ENCODE data around the gene POT1. TPM values are rescaled to one million over a fixed set of nuclear protein-coding genes. Genes with fewer than 3 reads are reported as not detected.
"Not testable (repeated sequence)": the region's sequence is repeated elsewhere in the genome, so short reads cannot be mapped to it uniquely, and the experiment has no call there.

The POT1 gene
- total RNA-seq, 1 experiment from 2014 or later: 20.2 TPM

GRCh38 chr7:124959676-124960075, 30.1 kb upstream of the POT1 start:
- no peak for TF ChIP-seq EZH2phosphoT487 (IDR thresholded peaks at IDR 0.05; ENCODE audit: borderline replicate concordance, low read length)
- no peak for TF ChIP-seq CTCF (conservative IDR thresholded peaks at IDR 0.05; ENCODE audit: low read depth, low read length)
- no peak for TF ChIP-seq EZH2 (IDR thresholded peaks at IDR 0.05; ENCODE audit: low read length, unreplicated experiment)
- DNase-seq (no peak), ATAC-seq (no peak)
- H3K4me2 ChIP-seq (ENCODE audit: low read length): no peak overlapping the region
- CTCF ChIA-PET: no interaction called here
- H3K9ac ChIP-seq (ENCODE audit: low read length): no peak overlapping the region
- H2AFZ ChIP-seq (ENCODE audit: low read length): no peak overlapping the region
- no peaks in the 10 kb centered on the region for H3K9me3 ChIP-seq (ENCODE audit: low read length)
- no peaks in the 10 kb centered on the region for H3K27me3 ChIP-seq (ENCODE audit: low read length)
- H3K9me2 ChIP-seq (replicated peaks; ENCODE audit: low read length): no peaks in the 10 kb centered on the region
- intact Hi-C loops (cut with micrococcal nuclease): no loop called here
- no peak overlapping the region for H3K27ac ChIP-seq (ENCODE audit: low read length)
- H3K4me3 ChIP-seq (ENCODE audit: low read length): no peak overlapping the region
- no peaks in the 10 kb centered on the region for H4K20me1 ChIP-seq (ENCODE audit: low read length)
- POLR2A ChIA-PET (ENCODE audit: unreplicated experiment): no interaction called here
- H3K36me3 ChIP-seq (ENCODE audit: low read depth, low read length): no peaks in the 10 kb centered on the region
- H3K79me2 ChIP-seq (ENCODE audit: low read length): no peaks in the 10 kb centered on the region
- no peaks in the 10 kb centered on the region for H3F3A ChIP-seq (ENCODE audit: low read length, unreplicated experiment)
- no TSS peak for BruUV-seq (replicated peaks)
- no peaks in the 10 kb centered on the region for H3K4me1 ChIP-seq (ENCODE audit: insufficient read depth, low read length)

GRCh38 chr7:124957952-124958351, 28.3 kb upstream of the POT1 start:
- H3K27me3 ChIP-seq (ENCODE audit: low read length); BruUV-seq (replicated peaks); H3K4me2 ChIP-seq (ENCODE audit: low read length); H3K9me3 ChIP-seq (ENCODE audit: low read length); H3K4me3 ChIP-seq (ENCODE audit: low read length); ATAC-seq; H3K36me3 ChIP-seq (ENCODE audit: low read depth, low read length); H4K20me1 ChIP-seq (ENCODE audit: low read length); CTCF ChIA-PET; DNase-seq; H3K4me1 ChIP-seq (ENCODE audit: insufficient read depth, low read length); H3K9me2 ChIP-seq (replicated peaks; ENCODE audit: low read length); H3K79me2 ChIP-seq (ENCODE audit: low read length); POLR2A ChIA-PET (ENCODE audit: unreplicated experiment); H3K27ac ChIP-seq (ENCODE audit: low read length); H3K9ac ChIP-seq (ENCODE audit: low read length); intact Hi-C loops (cut with micrococcal nuclease); H3F3A ChIP-seq (ENCODE audit: low read length, unreplicated experiment); H2AFZ ChIP-seq (ENCODE audit: low read length): not testable (repeated sequence)

- Histone ChIP-seq H3K9me3 (ENCODE audit: low read length) (no peaks in the 10 kb centered on the region), H3F3A (ENCODE audit: low read length, unreplicated experiment) (no peaks in the 10 kb centered on the region), H3K4me2 (ENCODE audit: low read length) (no peak overlapping the region), H3K27me3 (ENCODE audit: low read length) (no peaks in the 10 kb centered on the region), H2AFZ (ENCODE audit: low read length) (no peak overlapping the region), H4K20me1 (ENCODE audit: low read length) (no peaks in the 10 kb centered on the region), H3K27ac (ENCODE audit: low read length) (no peak overlapping the region), H3K9me2 (replicated peaks; ENCODE audit: low read length) (no peaks in the 10 kb centered on the region), H3K36me3 (ENCODE audit: low read depth, low read length) (no peaks in the 10 kb centered on the region), H3K4me1 (ENCODE audit: insufficient read depth, low read length) (no peaks in the 10 kb centered on the region), H3K9ac (ENCODE audit: low read length) (no peak overlapping the region), H3K4me3 (ENCODE audit: low read length) (no peak overlapping the region), H3K79me2 (ENCODE audit: low read length) (no peaks in the 10 kb centered on the region)
- intact Hi-C loops (cut with micrococcal nuclease): no loop called here
- no TSS peak for BruUV-seq (replicated peaks)
- CTCF ChIA-PET: no interaction called here
- ATAC-seq: no peak
- TF ChIP-seq EZH2 (IDR thresholded peaks at IDR 0.05; ENCODE audit: low read length, unreplicated experiment) (no peak), CTCF (conservative IDR thresholded peaks at IDR 0.05; ENCODE audit: low read depth, low read length) (no peak), EZH2phosphoT487 (IDR thresholded peaks at IDR 0.05; ENCODE audit: borderline replicate concordance, low read length) (no peak)
- POLR2A ChIA-PET (ENCODE audit: unreplicated experiment): no interaction called here
- DNase-seq: no peak
Measured at GRCh38 chr7:124956160-124956559, 26.5 kb upstream of the POT1 start.
